ENCODE data around the gene CRYBG1. TPM values are rescaled to one million over a fixed set of nuclear protein-coding genes. Genes with fewer than 3 reads are reported as not detected.

The CRYBG1 gene
- total and polyA plus RNA-seq, 2 donors (not counting 3 experiments of a cell fraction or from before 2014, with no cell fraction given) = 4.1 to 30.1 TPM

GRCh38 chr6:106530502-106530901 lies 170.0 kb downstream of the CRYBG1 start:
- dilution Hi-C loops (cut with MboI; ENCODE audit: extremely low pct_ligation_motif_present, low sequenced_read_pairs) = no loop called here
- no peaks in the 10 kb centered on the region for H3K79me2 ChIP-seq (ENCODE audit: control insufficient read depth, insufficient read depth, low read length)
- no peaks in the 10 kb centered on the region for H3K27me3 ChIP-seq (ENCODE audit: control insufficient read depth in 2 of 2, insufficient read depth in 2 of 2, low read length in 2 of 2)
- H3K27ac ChIP-seq (ENCODE audit: insufficient read depth, low read depth, low read length) = peak overlapping the region; percentile 35
- H3K9ac ChIP-seq (replicated peaks; ENCODE audit: extremely low read depth, insufficient read depth, low read length) = no peak overlapping the region
- no TSS peak for BruUV-seq (replicated peaks)
- TF ChIP-seq MYC (IDR thresholded peaks at IDR 0.05; ENCODE audit: low read depth, low read length) (no peak), GATA2 (IDR thresholded peaks at IDR 0.05; ENCODE audit: insufficient read depth, insufficient read length, low read depth, low read length) (peak; percentile 31), MAX (IDR thresholded peaks at IDR 0.05; ENCODE audit: insufficient read depth, insufficient read length) (no peak), CTCF (IDR thresholded peaks at IDR 0.05; ENCODE audit: extremely low read depth in 1 of 2, insufficient read depth in 1 of 2, low read depth in 1 of 2, low read length in 2 of 2) (no peak), JUN (IDR thresholded peaks at IDR 0.05; ENCODE audit: borderline replicate concordance, insufficient read depth, insufficient read length, low read depth) (peak; percentile 28), EZH2 (IDR thresholded peaks at IDR 0.05; ENCODE audit: borderline replicate concordance, low read depth, low read length, severe bottlenecking) (no peak), FOS (IDR thresholded peaks at IDR 0.05; ENCODE audit: borderline replicate concordance, insufficient read depth, low read length) (peak; percentile 40), POLR2A (IDR thresholded peaks at IDR 0.05; ENCODE audit: low read depth, low read length) (no peak), POLR2AphosphoS5 (IDR thresholded peaks at IDR 0.05; ENCODE audit: insufficient read depth, low read depth, low read length) (peak; percentile 35)
- CTCF ChIA-PET = interaction anchor here (0.6 to 1.5 kb wide), 4 partner anchors 10 to 25 kb away, joined by 3 to 4 read pairs (median 4); no protein-coding TSS in a partner anchor
- intact Hi-C loops (cut with micrococcal nuclease) = loop anchor here (1.0 kb wide), 1 partner anchor 16 kb away; no protein-coding TSS in a partner anchor
- H4K20me1 ChIP-seq (replicated peaks; ENCODE audit: control insufficient read depth, extremely low read depth, insufficient read depth, low read length) = no peaks in the 10 kb centered on the region
- peak overlapping the region; percentile 57 for H3K4me2 ChIP-seq (ENCODE audit: insufficient read depth, low read length)
- peak; percentile 86 for DNase-seq (ENCODE audit: low read depth, low spot score)
- peaks cover 52% of the 10 kb centered on the region for H3K4me1 ChIP-seq (ENCODE audit: control insufficient read depth, extremely low read depth, insufficient read depth, low read length)
- POLR2A ChIA-PET = no interaction called here
- peak; percentile 88 for FAIRE-seq
- H3K9me3 ChIP-seq (replicated peaks; ENCODE audit: control insufficient read depth, insufficient read depth, low read length) = no peaks in the 10 kb centered on the region
- no peaks in the 10 kb centered on the region for H3K9me1 ChIP-seq (replicated peaks; ENCODE audit: control insufficient read depth, extremely low read depth, insufficient read depth, low read length)
- H2AFZ ChIP-seq (ENCODE audit: low read depth, low read length) = peak overlapping the region; percentile 31
- H3K4me3 ChIP-seq (replicated peaks in 1 of 3; ENCODE audit: insufficient read depth in 1 of 3, low read depth in 1 of 3, low read length in 3 of 3) = no peak overlapping the region
- H3K36me3 ChIP-seq (ENCODE audit: control insufficient read depth in 2 of 2, extremely low read depth in 1 of 2, insufficient read depth in 2 of 2, low read length in 2 of 2) = no peaks in the 10 kb centered on the region
